Measurements from ENCODE around the gene ZNF362. TPM values are rescaled to one million over a fixed set of nuclear protein-coding genes. Genes with fewer than 3 reads are reported as not detected.
"Not testable (repeated sequence)": the region's sequence is repeated elsewhere in the genome, so short reads cannot be mapped to it uniquely, and the experiment has no call there.

Gene ZNF362
- total RNA-seq, 1 donor from 2014 or later = 69.8 TPM

DNA sequence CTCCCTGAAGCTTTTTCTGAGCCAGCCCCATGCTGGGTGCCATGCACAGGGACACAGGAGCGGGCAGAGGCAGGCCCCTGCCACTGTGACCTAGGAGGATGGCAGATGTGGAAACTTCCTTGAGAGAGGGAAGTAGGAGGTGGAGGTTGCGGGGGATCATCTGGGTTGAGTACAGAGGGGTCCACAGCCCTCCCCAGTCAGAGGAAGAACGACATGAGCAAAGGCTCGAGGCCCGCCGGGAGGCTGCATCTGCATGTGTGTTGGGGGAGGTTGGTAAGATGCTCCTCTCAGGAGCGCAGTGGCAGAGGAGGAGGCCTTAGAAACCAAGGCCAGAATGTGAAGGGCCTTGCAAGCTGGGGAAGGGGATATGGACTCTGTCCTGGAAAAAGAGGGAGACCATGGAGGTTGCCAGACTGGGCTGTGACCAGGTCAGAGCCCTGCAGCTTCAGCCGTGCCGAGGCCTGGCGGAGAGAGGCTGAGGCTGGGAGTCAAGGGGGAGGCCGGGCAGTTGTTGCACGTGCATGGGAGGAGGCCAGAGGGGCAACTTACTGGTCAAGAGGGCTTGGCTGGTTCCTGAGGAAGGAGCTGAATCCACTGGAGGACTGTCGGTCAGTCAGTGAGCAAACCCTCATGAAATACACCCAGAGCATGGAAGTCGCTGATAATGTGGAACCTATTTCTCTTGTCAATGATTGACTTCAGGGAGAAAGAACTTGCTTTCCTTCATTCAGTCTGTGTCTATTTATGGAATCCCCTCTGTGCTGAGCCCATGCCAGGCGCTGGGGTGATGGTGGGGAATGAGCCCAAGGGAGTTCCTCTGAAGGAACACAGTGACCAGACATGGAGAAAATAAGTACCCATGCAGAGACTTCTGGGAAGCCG is 32.9 kb downstream of the ZNF362 start:
- peaks cover 2% of the 10 kb centered on the region for H3K4me1 Mint-ChIP-seq (ENCODE audit: low read depth, unreplicated experiment)
- no peak overlapping the region for H3K4me3 Mint-ChIP-seq (ENCODE audit: unreplicated experiment)
- no peak for DNase-seq
- H3K27me3 Mint-ChIP-seq (ENCODE audit: unreplicated experiment) = peaks cover 4% of the 10 kb centered on the region
- H3K36me3 Mint-ChIP-seq (ENCODE audit: unreplicated experiment) = peaks cover 13% of the 10 kb centered on the region
- TF ChIP-seq, protein P1, sequence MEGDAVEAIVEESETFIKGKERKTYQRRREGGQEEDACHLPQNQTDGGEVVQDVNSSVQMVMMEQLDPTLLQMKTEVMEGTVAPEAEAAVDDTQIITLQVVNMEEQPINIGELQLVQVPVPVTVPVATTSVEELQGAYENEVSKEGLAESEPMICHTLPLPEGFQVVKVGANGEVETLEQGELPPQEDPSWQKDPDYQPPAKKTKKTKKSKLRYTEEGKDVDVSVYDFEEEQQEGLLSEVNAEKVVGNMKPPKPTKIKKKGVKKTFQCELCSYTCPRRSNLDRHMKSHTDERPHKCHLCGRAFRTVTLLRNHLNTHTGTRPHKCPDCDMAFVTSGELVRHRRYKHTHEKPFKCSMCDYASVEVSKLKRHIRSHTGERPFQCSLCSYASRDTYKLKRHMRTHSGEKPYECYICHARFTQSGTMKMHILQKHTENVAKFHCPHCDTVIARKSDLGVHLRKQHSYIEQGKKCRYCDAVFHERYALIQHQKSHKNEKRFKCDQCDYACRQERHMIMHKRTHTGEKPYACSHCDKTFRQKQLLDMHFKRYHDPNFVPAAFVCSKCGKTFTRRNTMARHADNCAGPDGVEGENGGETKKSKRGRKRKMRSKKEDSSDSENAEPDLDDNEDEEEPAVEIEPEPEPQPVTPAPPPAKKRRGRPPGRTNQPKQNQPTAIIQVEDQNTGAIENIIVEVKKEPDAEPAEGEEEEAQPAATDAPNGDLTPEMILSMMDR (IDR thresholded peaks at IDR 0.05; ENCODE audit: partially characterized antibody, unreplicated experiment) = no peak
- H3K27ac Mint-ChIP-seq (ENCODE audit: unreplicated experiment) = peak overlapping the region; percentile 12
- H3K9me3 Mint-ChIP-seq (ENCODE audit: unreplicated experiment) = peaks cover 4% of the 10 kb centered on the region

DNA sequence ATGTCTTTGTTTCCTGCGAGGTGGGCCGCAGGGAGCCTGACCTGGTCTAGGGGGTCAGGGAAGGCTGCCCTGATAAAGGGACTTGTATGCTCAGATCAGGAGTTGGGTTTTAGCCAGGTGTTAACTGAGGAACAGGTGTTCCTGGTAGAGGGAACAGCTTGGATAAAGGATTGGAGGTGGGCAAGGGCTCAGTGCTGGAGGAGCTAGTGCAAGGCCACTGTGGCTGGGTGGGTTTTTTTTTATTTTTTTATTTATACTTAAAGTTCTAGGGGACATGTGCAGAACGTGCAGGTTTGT is 33.5 kb downstream of the ZNF362 start:
- peaks cover 4% of the 10 kb centered on the region for H3K9me3 Mint-ChIP-seq (ENCODE audit: unreplicated experiment)
- H3K27me3 Mint-ChIP-seq (ENCODE audit: unreplicated experiment) = peaks cover 5% of the 10 kb centered on the region
- no peak for DNase-seq
- no peak overlapping the region for H3K4me3 Mint-ChIP-seq (ENCODE audit: unreplicated experiment)
- H3K4me1 Mint-ChIP-seq (ENCODE audit: low read depth, unreplicated experiment) = peaks cover 2% of the 10 kb centered on the region
- TF ChIP-seq, protein P1 (IDR thresholded peaks at IDR 0.05; ENCODE audit: partially characterized antibody, unreplicated experiment) = no peak
- peaks cover 13% of the 10 kb centered on the region for H3K36me3 Mint-ChIP-seq (ENCODE audit: unreplicated experiment)
- H3K27ac Mint-ChIP-seq (ENCODE audit: unreplicated experiment) = no peak overlapping the region

DNA sequence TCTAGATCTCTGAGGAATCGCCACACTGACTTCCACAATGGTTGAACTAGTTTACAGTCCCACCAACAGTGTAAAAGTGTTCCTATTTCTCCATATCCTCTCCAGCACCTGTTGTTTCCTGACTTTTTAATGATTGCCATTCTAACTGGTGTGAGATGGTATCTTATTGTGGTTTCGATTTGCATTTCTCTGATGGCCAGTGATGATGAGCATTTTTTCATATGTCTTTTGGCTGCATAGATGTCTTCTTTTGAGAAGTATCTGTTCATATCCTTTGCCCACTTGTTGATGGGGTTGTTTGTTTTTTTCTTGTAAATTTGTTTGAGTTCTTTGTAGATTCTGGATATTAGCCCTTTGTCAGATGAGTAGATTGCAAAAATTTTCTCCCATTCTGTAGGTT is 34.3 kb downstream of the ZNF362 start:
- not testable (repeated sequence) for H3K4me1 Mint-ChIP-seq (ENCODE audit: low read depth, unreplicated experiment); H3K27me3 Mint-ChIP-seq (ENCODE audit: unreplicated experiment); H3K4me3 Mint-ChIP-seq (ENCODE audit: unreplicated experiment); H3K27ac Mint-ChIP-seq (ENCODE audit: unreplicated experiment); H3K9me3 Mint-ChIP-seq (ENCODE audit: unreplicated experiment); DNase-seq
- H3K36me3 Mint-ChIP-seq (ENCODE audit: unreplicated experiment) = peaks cover 13% of the 10 kb centered on the region

DNA sequence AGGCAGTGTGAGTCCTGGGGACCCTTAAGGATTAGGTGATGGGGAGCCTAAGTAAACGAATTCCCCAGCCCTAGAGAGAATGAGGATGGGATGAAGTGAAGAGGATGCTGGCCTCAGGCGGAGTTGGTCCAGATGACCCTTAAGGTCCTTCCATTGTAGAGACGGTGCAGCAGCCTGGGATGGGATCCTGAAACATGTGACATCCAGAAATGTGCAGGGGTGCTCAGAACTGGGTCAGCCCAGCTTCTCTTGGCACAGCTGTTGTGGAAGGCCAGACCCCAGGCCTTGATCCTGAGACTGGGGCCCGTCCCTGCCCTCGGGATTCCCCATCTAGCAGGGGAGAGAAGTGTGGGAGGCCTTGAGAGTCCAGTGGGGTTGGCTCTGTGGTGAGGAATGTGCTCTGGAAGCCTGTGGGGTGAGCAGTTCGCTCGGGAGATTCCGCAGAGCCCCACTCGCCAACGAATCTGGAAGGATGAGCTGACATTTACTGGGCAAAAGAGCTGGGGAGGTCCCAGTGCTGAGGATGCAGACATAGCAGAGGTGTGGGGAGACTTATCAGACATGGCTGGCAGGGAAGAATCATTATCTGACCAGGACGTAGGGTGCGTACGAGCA is 36.5 kb downstream of the ZNF362 start:
- Mint-ChIP-seq H3K36me3 (ENCODE audit: unreplicated experiment) (peaks cover 13% of the 10 kb centered on the region), H3K27ac (ENCODE audit: unreplicated experiment) (no peak overlapping the region)

DNA sequence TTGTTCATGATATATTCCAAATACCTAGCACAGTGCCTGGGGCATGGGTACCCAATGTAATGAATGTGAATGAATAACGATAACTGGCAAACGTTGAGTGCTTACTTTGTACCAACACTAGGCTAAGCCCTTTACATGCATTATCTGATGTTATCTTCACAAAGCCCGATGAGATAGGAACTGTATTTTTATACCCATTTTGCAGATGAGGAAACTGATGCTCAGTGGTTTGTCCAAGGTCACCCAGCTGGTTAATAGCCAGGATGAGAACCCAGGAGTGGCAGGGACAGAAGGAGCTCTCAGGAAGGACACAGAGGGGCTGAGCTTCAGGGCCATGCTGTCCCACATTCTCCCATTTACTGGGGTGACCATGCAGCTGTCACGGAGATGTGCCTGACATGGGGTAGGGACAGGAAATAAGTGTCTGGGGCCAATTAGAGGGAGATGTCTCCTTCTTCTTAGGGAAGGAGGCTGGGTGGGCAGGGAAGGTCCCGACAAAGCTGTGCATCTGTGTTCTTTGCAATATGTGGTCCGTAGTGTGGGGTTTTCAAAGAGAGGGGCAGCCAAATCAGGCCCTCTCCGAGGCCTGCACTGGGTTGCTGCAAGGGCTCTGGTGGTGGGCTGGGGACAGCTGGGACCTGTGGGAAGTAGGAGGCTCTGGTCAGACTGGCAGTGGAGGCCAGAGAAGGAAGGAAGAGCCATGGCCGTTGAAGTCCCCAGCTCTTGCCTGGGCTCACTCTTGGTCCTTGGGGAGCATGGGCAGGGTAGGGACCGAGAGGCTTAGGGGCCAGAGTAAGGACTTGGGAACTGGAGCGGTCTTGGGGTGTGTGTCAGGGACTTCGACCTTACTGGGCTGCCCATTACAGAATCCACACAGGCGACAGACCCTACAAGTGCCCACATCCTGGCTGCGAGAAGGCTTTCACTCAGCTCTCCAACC is 38.0 kb downstream of the ZNF362 start:
- Mint-ChIP-seq H3K4me3 (ENCODE audit: unreplicated experiment) (no peak overlapping the region), H3K4me1 (ENCODE audit: low read depth, unreplicated experiment) (peaks cover 3% of the 10 kb centered on the region), H3K36me3 (ENCODE audit: unreplicated experiment) (peaks cover 9% of the 10 kb centered on the region), H3K27ac (ENCODE audit: unreplicated experiment) (no peak overlapping the region), H3K27me3 (ENCODE audit: unreplicated experiment) (peaks cover 12% of the 10 kb centered on the region), H3K9me3 (ENCODE audit: unreplicated experiment) (peaks cover 2% of the 10 kb centered on the region)
- TF ChIP-seq, protein P1 (IDR thresholded peaks at IDR 0.05; ENCODE audit: partially characterized antibody, unreplicated experiment) = no peak
- DNase-seq = no peak

More for the DNA sequence above, 36.5 kb downstream of the ZNF362 start:
- DNase-seq = no peak
- H3K27me3 Mint-ChIP-seq (ENCODE audit: unreplicated experiment) = peaks cover 12% of the 10 kb centered on the region
- H3K9me3 Mint-ChIP-seq (ENCODE audit: unreplicated experiment) = peaks cover 4% of the 10 kb centered on the region
- H3K4me3 Mint-ChIP-seq (ENCODE audit: unreplicated experiment) = no peak overlapping the region
- TF ChIP-seq, protein P1 (IDR thresholded peaks at IDR 0.05; ENCODE audit: partially characterized antibody, unreplicated experiment) = no peak
- peaks cover 4% of the 10 kb centered on the region for H3K4me1 Mint-ChIP-seq (ENCODE audit: low read depth, unreplicated experiment)

Data from glutamatergic neuron (in vitro differentiated cells).